NCI-H2171 (cell line): ENCODE data around the gene RILPL1.
"Not testable (repeated sequence)": the region's sequence is repeated elsewhere in the genome, so short reads cannot be mapped to it uniquely, and the experiment has no call there.

Experiments used
- DNase-seq: peaks from one replicate; lab custom pipeline; 2025; lab: John Stamatoyannopoulos, UW

The RILPL1 gene

DNA sequence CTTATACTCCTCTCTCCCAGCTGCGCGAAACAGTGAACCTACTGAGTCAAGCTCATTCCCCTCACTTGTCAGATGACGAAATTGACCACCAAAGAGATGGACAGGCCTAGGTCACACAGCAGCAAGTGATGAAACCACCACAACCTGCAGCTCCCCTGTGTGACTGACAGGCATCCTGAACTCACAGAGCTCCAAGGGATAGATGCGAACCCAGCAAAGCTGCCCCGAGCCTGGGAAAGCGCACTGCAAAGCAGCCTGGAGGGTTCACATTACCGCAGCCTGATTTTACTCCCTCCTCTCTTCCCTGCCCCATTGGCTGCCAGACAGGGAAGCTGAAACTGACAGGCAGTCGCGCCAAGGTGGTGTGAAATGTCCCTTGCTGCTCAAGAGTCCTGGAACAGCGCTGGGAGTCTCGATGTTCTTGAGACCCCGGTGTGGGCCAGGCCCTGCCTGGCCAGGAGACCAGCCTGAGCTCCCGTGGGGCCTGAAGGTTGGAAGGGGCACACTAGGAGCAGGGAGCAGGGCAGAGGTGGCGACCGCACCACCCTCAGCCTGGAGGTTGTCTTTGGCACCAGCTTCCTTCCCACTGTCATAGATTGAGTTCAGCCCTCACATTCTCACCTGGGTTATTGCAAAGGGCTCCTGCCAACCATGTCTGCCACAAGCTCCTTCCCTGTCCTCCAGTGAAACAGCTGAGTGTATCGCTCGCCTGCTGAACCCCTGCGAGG, 39.2 kb downstream of the RILPL1 start:
- DNase-seq, result no peak

DNA sequence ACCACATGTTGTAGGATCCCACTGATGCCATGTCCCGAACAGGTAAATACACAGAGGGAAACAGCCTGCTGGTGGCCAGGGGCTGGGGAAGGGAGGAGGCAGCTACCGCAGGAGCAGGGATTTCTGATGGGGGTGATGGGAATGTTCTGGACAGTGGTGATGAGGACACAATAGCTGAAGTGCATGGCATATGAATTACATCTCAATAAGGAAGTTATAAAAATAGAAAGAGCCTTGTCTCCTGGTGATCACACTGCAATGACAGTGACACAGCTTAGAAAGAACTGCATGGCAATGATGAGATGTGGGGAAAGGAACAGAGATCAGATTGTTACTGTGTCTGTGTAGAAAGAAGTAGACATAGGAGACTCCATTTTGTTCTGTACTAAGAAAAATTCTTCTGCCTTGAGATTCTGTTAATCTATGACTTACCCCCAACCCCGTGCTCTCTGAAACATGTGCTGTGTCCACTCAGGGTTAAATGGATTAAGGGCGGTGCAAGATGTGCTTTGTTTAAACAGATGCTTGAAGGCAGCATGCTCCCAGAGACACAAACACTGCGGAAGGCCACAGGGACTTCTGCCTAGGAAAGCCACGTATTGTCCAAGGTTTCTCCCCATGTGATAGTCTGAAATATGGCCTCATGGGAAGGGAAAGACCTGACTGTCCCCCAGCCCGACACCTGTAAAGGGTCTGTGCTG, 41.0 kb downstream of the RILPL1 start:
- DNase-seq, result not testable (repeated sequence)

- no peak for DNase-seq
Measured at GRCh38 chr12:123491481-123491880, 42.0 kb downstream of the RILPL1 start.

GRCh38 chr12:123491056-123491455, 42.5 kb downstream of the RILPL1 start:
- no peak for DNase-seq

DNA sequence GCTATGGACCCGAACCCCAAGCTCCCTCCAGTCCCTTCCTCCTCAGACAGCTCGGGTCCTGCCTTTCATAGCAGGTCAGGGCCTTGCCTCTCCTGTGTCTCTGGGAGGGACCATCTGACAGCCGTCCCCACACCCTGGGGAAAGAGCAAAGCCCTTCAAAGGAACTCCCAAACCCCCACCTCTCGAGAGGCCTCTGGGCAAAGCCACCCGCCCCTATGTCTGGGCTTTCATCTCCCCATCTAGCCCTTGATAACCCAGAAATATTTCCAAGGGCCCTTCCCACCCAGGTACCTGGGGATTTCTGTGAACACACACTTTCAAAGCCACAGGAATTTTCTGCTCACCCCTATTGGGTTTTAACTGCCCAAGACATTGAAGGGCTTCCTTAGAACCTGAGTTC, 43.4 kb downstream of the RILPL1 start:
- DNase-seq, result no peak

DNA sequence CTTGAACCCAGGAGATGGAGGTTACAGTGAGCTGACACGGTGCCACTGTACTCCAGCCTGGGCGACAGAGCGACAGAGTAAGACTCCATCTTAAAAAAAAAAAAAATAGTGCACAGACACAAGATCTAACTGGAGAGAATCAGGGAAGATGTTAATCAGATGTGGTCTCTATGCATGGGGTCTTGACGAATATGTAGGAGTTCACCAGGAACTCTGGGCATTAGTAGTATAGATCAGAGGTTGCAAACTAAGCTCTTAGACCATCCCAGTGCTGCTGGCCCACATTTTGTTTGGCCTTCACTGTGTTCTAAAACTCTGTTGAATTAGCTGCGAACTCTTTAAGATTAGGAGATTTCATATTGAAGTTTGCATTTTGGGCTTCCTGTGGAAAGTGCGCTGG, 43.9 kb downstream of the RILPL1 start:
- DNase-seq, result no peak

- no peak for DNase-seq
Measured at GRCh38 chr12:123488539-123489230, 44.8 kb downstream of the RILPL1 start.

- no peak for DNase-seq
Measured at GRCh38 chr12:123487428-123487827, 46.1 kb downstream of the RILPL1 start.

GRCh38 chr12:123485756-123486155, 47.8 kb downstream of the RILPL1 start:
- no peak for DNase-seq

DNA sequence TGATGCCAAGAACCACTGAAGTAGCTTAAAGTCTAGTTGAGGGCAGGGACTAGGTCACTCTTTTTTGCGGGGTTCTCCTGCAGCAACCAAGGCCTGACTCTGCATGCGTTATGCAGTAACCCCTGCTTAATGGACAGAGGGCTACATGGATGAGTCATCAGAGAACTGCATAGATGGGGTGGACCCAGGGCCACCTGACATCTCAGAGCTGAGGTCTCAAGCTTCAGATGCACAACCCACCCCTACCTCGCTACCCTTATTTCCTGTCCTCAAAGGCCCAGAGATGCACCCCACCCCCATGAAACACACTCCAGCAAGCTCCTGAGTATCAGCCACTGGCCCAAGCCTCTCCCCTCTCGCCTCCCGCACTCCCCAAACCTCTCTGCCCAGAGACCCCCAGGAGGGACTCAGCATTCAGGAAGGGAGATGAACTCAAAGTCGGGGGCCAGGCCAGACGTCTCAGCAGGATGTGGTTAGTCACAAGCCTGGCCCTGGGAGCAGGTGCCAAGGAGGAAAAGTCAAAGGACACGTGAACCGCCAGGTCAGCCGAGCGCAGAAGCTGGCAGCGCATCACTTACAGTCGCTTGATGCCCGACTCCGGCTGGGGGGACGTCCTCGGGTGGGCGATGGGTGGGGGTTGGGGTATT, 49.8 kb downstream of the RILPL1 start:
- no peak for DNase-seq

- no peak for DNase-seq
Measured at GRCh38 chr12:123482876-123483275, 50.6 kb downstream of the RILPL1 start.

- not testable (repeated sequence) for DNase-seq
Measured at GRCh38 chr12:123481251-123481650, 52.3 kb downstream of the RILPL1 start.

DNA sequence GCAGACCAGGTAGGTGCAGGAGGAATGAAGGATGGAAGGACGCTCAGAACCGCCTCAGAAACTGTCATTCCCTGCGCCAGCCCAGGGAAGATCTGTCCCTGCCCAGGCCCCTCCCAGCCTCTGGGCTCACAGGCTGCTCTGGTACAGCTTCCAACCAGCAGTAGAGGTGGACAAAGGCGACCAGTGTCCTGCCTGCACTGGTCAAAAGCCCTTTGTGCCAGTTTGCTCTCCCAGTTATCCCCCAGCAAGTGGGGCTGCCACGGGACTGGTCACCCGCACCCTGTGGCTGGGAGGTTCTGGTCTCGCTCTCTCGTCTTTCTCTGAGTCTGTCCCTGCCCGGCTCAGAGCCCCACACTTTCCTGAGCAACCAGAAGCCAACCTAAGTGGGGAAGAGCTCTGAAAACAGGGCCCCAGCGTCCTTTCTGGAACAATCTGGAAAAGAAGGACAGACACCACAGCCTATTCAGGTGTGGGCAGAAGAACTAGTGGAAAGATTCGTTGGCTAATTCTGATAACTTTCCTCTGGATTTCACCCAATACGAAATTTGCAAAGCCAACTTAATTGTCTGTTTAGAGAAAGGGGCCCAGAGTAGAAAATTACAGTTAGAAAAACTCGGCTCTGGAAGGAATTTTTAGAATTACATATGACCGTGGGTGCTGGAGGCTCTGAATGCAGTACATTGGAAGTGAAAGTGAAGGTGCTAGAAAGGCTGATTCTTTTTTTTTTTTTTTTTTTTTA, 53.9 kb downstream of the RILPL1 start:
- no peak for DNase-seq

GRCh38 chr12:123478762-123479161, 54.8 kb downstream of the RILPL1 start:
- no peak for DNase-seq

GRCh38 chr12:123478069-123478468, 55.5 kb downstream of the RILPL1 start:
- DNase-seq, result no peak

GRCh38 chr12:123475246-123475703, 58.2 kb downstream of the RILPL1 start:
- DNase-seq, result no peak

GRCh38 chr12:123474485-123475245, 58.9 kb downstream of the RILPL1 start:
- DNase-seq, result no peak

DNA sequence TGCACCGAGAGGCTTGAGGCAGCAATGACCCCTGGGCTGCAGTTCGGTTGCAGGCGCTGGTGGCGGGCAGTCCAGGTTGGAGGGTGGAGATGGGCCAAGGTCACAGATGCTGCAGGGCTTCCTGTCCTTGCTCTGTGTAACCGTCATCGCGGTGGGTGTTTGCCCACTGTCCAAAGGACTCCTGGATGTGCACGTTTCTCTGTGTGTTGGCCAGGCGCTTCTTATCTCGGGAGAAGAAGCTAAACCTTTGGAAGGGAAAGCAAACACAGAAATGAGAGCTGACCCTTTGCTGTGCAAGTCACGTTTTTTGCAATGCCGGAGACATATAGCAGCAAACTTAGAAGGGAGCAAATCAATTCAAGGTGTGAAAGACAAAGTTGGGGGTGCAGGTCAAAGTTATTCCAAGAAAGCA, 61.1 kb downstream of the RILPL1 start:
- no peak for DNase-seq

DNA sequence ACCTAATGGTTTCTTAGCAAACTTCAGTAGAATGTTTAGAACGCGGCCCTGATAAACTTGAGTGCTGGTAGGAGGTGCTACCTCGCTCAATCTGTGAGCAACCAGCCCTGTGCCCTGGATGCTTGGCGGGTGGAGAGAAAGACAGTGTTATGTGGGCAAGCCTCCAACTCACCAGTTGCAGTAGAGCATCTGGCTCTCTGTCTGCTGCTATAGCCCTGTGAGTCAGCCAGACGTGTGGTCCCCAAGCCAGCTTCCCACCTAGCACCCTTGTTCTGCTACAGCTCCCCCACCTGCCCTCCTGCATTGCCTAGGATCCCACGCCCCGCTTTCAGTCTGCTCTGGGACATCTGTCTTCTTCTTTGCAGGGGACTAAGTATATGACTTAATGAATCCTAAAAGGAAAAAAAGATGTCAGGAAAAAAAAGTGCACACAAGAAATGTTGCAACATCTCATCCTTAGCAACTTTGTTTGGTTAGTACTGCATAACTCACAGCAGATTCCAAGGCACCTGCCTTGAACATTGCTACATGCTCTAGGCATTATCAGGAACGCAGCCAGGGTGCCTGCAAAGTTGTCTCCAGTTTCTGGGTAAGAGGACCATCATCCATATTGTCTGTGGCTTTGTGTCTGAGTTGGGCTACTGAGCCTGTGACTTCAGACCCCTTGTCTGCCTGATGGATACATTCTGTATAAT, 62.0 kb downstream of the RILPL1 start:
- DNase-seq, result no peak

DNA sequence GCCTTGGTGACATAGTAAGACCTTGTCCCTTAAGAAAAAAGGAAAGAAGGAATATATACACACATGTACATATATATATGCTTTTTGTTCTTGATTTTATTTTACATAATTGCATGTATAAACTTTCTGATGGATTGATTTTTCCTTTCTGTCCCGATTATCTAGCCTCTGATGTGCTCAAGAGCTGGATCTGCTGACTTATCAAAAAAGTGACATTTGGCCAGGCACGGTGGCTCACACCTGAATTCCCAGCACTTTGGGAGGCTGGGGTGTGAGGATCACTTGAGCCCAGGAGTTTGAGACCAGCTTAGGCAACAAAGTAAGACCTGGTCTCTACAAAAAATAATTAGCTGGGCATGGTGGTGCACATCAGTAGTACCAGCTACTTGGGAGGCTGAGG, 63.5 kb downstream of the RILPL1 start:
- DNase-seq, result no peak
